DOHH2 (cell line): ENCODE results near the gene EIF3CL.
"Not testable (repeated sequence)": the region's sequence is repeated elsewhere in the genome, so short reads cannot be mapped to it uniquely, and the experiment has no call there.

Experiments
- CTCF ChIP-seq: fragments of 200-600 bp; sonication (generic); IDR thresholded peaks from one replicate; pipeline ENCODE4 v1.5.1; 2014; ENCODE audit warnings: antibody characterized with exemption, mild to moderate bottlenecking, low read depth, low read length; ENCODE audit not compliant: poor library complexity, severe bottlenecking
- EZH2phosphoT487 ChIP-seq: fragments of 200-600 bp; sonication (generic); IDR thresholded peaks from 2 replicates; pipeline ENCODE4 v1.6.1; 2017; ENCODE audit warnings: borderline replicate concordance, mild to moderate bottlenecking, antibody characterized with exemption, low read length, moderate library complexity, mixed read lengths

- not testable (repeated sequence) for TF ChIP-seq CTCF, EZH2phosphoT487
These were observed 11.6 kb downstream of the EIF3CL start for GRCh38 chr16:28392054-28392453.
